Calu3 (cell line): ENCODE measurements around the gene DLG2. TPM values are rescaled to one million over a fixed set of nuclear protein-coding genes. Genes with fewer than 3 reads are reported as not detected.

Experiments
- BruUV-seq: library from RNA; stranded (reverse); fragments of 400-500 nt; replicated peaks from 2 replicates; lab custom pipeline; 2021; lab: Mats Ljungman, UMichigan
- CTCF ChIA-PET: fragments of 300-600 bp; sonication (Branson Sonifier 250); formaldehyde crosslinking; loops from one replicate; lab custom pipeline; 2022; ENCODE audit warnings: antibody characterized with exemption; lab: Charles Lee
- DNase-seq: peaks from one replicate; pipeline ENCODE4 v3.0.0; 2022
- H3K27ac Mint-ChIP-seq: one replicate; pipeline ENCODE4 v1.8.0; 2022; ENCODE audit warnings: mixed read lengths; ENCODE audit not compliant: unreplicated experiment
- H3K27me3 Mint-ChIP-seq: one replicate; pipeline ENCODE4 v1.8.0; 2022; ENCODE audit warnings: mixed read lengths; ENCODE audit not compliant: unreplicated experiment
- H3K36me3 Mint-ChIP-seq: one replicate; pipeline ENCODE4 v1.8.0; 2022; ENCODE audit warnings: mild to moderate bottlenecking, moderate library complexity, mixed read lengths; ENCODE audit not compliant: insufficient read depth, unreplicated experiment
- H3K4me1 Mint-ChIP-seq: one replicate; pipeline ENCODE4 v1.8.0; 2022; ENCODE audit warnings: mild to moderate bottlenecking, low read depth, mixed read lengths; ENCODE audit not compliant: unreplicated experiment
- H3K4me3 Mint-ChIP-seq: one replicate; pipeline ENCODE4 v1.8.0; 2022; ENCODE audit warnings: mild to moderate bottlenecking, low read depth, moderate library complexity, mixed read lengths; ENCODE audit not compliant: unreplicated experiment
- H3K9me3 Mint-ChIP-seq: one replicate; pipeline ENCODE4 v1.8.0; 2022; ENCODE audit warnings: low read depth, mixed read lengths; ENCODE audit not compliant: unreplicated experiment
- intact Hi-C: fragments of 100-400 bp; cut with micrococcal nuclease; formaldehyde crosslinking; loops from one replicate; pipeline ENCODE4 v1.10.0; 2022; ENCODE audit not compliant: unreplicated experiment
- total RNA-seq: library from RNA; stranded (reverse); gene quantifications from 2 replicates; pipeline ENCODE4 v1.2.3, GENCODE V29; 2022
- TF ChIP-seq, protein P1 (sequence below): fragments of 200-600 bp; IDR thresholded peaks from one replicate; pipeline ENCODE4 v1.8.0; 2022; ENCODE audit warnings: antibody characterized with exemption; ENCODE audit not compliant: unreplicated experiment

Gene DLG2
- total RNA-seq, 1 experiment from 2014 or later: 0.71 TPM

DNA sequence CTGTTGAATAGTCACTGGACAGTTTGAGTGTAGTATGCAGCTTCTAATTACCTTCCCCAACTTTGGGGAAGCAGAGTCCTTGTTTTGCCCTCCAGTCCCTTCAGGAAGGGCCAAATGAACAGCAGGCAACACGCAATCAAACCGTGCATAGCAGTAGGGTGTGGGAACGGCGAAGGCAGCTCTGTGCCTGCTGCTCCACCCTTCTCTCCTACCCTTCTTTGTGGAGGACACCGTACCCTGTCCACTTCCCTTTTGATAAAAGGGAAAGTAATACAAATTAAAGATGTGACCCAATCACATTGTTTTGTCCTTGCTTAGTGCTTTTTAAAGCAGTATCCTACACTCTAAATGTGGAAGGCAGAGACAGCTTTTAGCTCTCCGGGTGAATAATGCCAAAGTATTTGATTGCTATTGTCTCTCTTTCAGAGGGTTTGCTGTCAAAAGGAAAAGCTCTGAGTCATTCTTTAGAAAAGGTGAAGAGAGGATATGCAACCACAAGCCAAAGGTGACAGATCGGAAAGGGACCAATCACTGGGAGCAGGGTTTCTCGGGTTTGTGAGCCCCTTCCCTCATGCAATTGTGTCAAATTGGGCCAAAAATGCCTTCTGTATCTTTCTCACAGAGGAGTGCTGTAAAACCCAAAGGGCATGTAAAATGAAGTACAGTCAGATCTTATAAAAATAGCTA lies 1933.7 kb downstream of the DLG2 start:
- CTCF ChIA-PET: no interaction called here
- H3K27me3 Mint-ChIP-seq: peaks cover 13% of the 10 kb centered on the region
- no peaks in the 10 kb centered on the region for H3K4me1 Mint-ChIP-seq
- no peaks in the 10 kb centered on the region for H3K36me3 Mint-ChIP-seq
- intact Hi-C loops: no loop called here
- H3K9me3 Mint-ChIP-seq: no peaks in the 10 kb centered on the region
- H3K27ac Mint-ChIP-seq: no peak overlapping the region
- TF ChIP-seq, protein P1, sequence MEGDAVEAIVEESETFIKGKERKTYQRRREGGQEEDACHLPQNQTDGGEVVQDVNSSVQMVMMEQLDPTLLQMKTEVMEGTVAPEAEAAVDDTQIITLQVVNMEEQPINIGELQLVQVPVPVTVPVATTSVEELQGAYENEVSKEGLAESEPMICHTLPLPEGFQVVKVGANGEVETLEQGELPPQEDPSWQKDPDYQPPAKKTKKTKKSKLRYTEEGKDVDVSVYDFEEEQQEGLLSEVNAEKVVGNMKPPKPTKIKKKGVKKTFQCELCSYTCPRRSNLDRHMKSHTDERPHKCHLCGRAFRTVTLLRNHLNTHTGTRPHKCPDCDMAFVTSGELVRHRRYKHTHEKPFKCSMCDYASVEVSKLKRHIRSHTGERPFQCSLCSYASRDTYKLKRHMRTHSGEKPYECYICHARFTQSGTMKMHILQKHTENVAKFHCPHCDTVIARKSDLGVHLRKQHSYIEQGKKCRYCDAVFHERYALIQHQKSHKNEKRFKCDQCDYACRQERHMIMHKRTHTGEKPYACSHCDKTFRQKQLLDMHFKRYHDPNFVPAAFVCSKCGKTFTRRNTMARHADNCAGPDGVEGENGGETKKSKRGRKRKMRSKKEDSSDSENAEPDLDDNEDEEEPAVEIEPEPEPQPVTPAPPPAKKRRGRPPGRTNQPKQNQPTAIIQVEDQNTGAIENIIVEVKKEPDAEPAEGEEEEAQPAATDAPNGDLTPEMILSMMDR: no peak
- H3K4me3 Mint-ChIP-seq: no peak overlapping the region
- no peak for DNase-seq
- no TSS peak for BruUV-seq

DNA sequence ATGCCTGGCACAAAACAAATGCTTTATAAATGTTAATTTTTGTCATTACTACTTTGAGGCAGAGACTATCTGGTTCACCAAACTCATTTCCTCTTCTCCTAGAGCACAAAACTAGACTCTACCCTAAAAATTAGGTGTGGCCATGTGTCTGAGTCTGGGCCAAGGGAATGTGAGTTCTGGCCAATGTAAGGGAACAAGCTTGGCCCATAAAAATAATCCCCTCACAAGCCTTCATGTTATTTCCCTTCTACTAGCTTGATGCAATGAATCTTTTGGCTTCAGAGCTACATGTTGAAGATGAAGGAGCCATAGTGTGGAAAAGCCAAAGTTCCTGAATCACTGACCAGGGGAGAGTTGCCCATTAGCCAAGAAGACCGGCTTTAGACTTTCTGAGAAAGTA lies 1934.5 kb downstream of the DLG2 start:
- no peak for DNase-seq
- H3K9me3 Mint-ChIP-seq: no peaks in the 10 kb centered on the region
- no TSS peak for BruUV-seq
- CTCF ChIA-PET: no interaction called here
- H3K4me1 Mint-ChIP-seq: no peaks in the 10 kb centered on the region
- no peak overlapping the region for H3K27ac Mint-ChIP-seq
- intact Hi-C loops: no loop called here
- no peaks in the 10 kb centered on the region for H3K36me3 Mint-ChIP-seq
- peaks cover 13% of the 10 kb centered on the region for H3K27me3 Mint-ChIP-seq
- TF ChIP-seq, protein P1: no peak
- H3K4me3 Mint-ChIP-seq: no peak overlapping the region

DNA sequence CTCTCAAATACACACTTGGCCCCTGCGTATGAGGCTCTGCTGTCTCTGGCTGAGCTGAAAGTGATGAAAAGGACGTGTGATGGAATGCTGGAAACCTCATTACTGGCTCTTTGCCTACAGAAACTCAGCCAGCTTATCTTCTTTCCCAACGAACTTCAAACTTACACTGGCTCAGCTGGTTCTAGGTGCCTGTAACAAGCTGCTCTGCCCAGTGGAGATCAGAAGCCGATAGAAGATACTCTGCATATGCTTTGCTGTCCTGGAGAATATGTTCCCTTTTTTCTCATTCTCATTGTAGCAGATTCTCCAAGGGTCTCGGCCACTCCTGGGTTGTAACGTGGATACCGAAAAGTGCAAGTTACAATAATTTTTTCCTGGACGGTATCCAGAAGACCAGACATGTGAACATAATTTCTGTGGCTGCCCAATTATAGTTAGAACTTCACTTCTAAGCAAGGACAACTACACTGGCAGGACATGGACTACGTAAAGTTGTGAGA lies 1935.6 kb downstream of the DLG2 start:
- TF ChIP-seq, protein P1: no peak
- intact Hi-C loops: no loop called here
- CTCF ChIA-PET: no interaction called here
- no TSS peak for BruUV-seq
- Mint-ChIP-seq H3K36me3 (no peaks in the 10 kb centered on the region), H3K27me3 (peaks cover 13% of the 10 kb centered on the region), H3K4me3 (no peak overlapping the region), H3K27ac (no peak overlapping the region), H3K9me3 (no peaks in the 10 kb centered on the region), H3K4me1 (no peaks in the 10 kb centered on the region)
- no peak for DNase-seq

DNA sequence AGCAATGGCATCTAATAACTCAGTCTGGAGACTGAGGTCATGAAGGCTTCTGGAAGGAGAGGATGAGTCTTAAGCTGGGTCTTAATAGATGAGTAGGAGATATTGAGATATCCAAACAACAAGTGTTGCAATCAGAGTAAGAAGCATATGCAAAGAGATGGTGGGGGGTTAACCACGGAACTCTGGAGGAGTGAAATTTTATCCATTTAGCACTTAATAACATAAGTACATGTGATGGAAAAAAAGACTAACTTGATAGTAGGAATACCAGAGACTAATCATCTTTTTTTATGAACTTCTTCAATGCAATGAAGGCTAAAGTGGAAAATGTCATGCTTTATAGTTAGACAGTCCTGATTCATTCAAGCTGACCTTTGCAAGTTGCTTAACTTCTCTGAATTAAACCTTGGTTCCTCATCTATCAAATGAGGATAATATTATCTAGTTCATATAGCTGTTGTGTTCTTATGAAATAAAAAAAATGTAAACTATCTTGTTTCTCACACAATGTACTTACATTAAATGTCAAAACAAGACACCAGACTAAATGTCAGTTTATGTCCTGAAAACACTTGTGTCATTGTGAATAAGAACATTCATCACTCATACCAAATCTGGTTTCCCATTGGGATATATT lies 1937.9 kb downstream of the DLG2 start:
- intact Hi-C loops: no loop called here
- Mint-ChIP-seq H3K9me3 (no peaks in the 10 kb centered on the region), H3K36me3 (no peaks in the 10 kb centered on the region), H3K27me3 (peaks cover 20% of the 10 kb centered on the region), H3K4me1 (no peaks in the 10 kb centered on the region), H3K4me3 (no peak overlapping the region), H3K27ac (no peak overlapping the region)
- TF ChIP-seq, protein P1: no peak
- no peak for DNase-seq
- BruUV-seq: no TSS peak
- CTCF ChIA-PET: no interaction called here
